Measurements from ENCODE around the gene SLC37A2. TPM values are rescaled to one million over a fixed set of nuclear protein-coding genes. Genes with fewer than 3 reads are reported as not detected.

SLC37A2 gene
- total RNA-seq, 1 experiment from 2014 or later: 5.1 TPM

GRCh38 chr11:125057693-125058016 lies 5.5 kb upstream of the SLC37A2 start:
- BruUV-seq (replicated peaks): no TSS peak
- DNase-seq (ENCODE audit: low read depth, low spot score) (no peak), ATAC-seq (no peak)
- ChIA-PET CTCF (no interaction called here), POLR2A (no interaction called here), RAD21 (ENCODE audit: low non-redundant PET in 1 of 2, low total read pairs in 2 of 2, uncharacterized antibody in 2 of 2, unreplicated experiment in 2 of 2) (no interaction called here)
- H3K9me3 ChIP-seq (ENCODE audit: control insufficient read depth in 1 of 2, insufficient read depth in 1 of 2, low read depth in 1 of 2, low read length in 2 of 2): no peaks in the 10 kb centered on the region
- no peak overlapping the region for H3K4me3 ChIP-seq (replicated peaks in 1 of 2; ENCODE audit: low read depth in 1 of 2, low read length in 2 of 2)
- H3K4me2 ChIP-seq (ENCODE audit: low read length): no peak overlapping the region
- H4K20me1 ChIP-seq (ENCODE audit: insufficient read depth): no peaks in the 10 kb centered on the region
- no peaks in the 10 kb centered on the region for H3K9me2 ChIP-seq (ENCODE audit: insufficient read depth)
- no peaks in the 10 kb centered on the region for H3K36me3 ChIP-seq (ENCODE audit: control insufficient read depth in 1 of 2, insufficient read depth in 2 of 2, low read length in 2 of 2)
- no peaks in the 10 kb centered on the region for H3K79me2 ChIP-seq (ENCODE audit: insufficient read depth, low read length)
- H2AFZ ChIP-seq (ENCODE audit: low read depth, low read length, poor library complexity, severe bottlenecking): no peak overlapping the region
- H3K27me3 ChIP-seq (ENCODE audit: insufficient read depth, low read length): no peaks in the 10 kb centered on the region
- H3K27ac ChIP-seq (ENCODE audit: low read depth, low read length): no peak overlapping the region
- intact Hi-C loops (cut with micrococcal nuclease): no loop called here
- TF ChIP-seq JUND (IDR thresholded peaks at IDR 0.05) (no peak), ELF1 (IDR thresholded peaks at IDR 0.05; ENCODE audit: borderline replicate concordance, low read depth) (no peak), CBX3 (IDR thresholded peaks at IDR 0.05; ENCODE audit: low read depth) (no peak), ATF3 (IDR thresholded peaks at IDR 0.05) (no peak), CEBPB (IDR thresholded peaks at IDR 0.05; ENCODE audit: low read depth) (no peak), EZH2 (IDR thresholded peaks at IDR 0.05) (no peak), CTCF (IDR thresholded peaks at IDR 0.05 in 2 of 3, conservative IDR thresholded peaks at IDR 0.05 in 1 of 3; ENCODE audit: borderline replicate concordance in 1 of 3, insufficient read depth in 1 of 3, low read depth in 2 of 3, low read length in 2 of 3) (no peak), EZH2phosphoT487 (IDR thresholded peaks at IDR 0.05; ENCODE audit: borderline replicate concordance) (no peak), EGR1 (IDR thresholded peaks at IDR 0.05; ENCODE audit: low read depth) (no peak)
- H3K4me1 ChIP-seq (ENCODE audit: control insufficient read depth in 1 of 2, insufficient read depth in 2 of 2, low read length in 2 of 2): peaks cover 0 to 12% of the 10 kb centered on the region in 2 experiments; a peak in 2 of 4 replicates
- no peak overlapping the region for H3K9ac ChIP-seq (ENCODE audit: low read length)

GRCh38 chr11:125061281-125061680 lies 1.8 kb upstream of the SLC37A2 start:
- ATAC-seq (no peak), DNase-seq (ENCODE audit: low read depth, low spot score) (no peak)
- intact Hi-C loops (cut with micrococcal nuclease): no loop called here
- Histone ChIP-seq H3K27ac (ENCODE audit: low read depth, low read length) (no peak overlapping the region), H3K9me2 (ENCODE audit: insufficient read depth) (no peaks in the 10 kb centered on the region), H3K9ac (ENCODE audit: low read length) (no peak overlapping the region), H2AFZ (ENCODE audit: low read depth, low read length, poor library complexity, severe bottlenecking) (no peak overlapping the region), H3K4me2 (ENCODE audit: low read length) (no peak overlapping the region), H3K79me2 (ENCODE audit: insufficient read depth, low read length) (no peaks in the 10 kb centered on the region), H3K36me3 (ENCODE audit: control insufficient read depth in 1 of 2, insufficient read depth in 2 of 2, low read length in 2 of 2) (no peaks in the 10 kb centered on the region), H3K4me3 (replicated peaks in 1 of 2; ENCODE audit: low read depth in 1 of 2, low read length in 2 of 2) (no peak overlapping the region), H3K27me3 (ENCODE audit: insufficient read depth, low read length) (no peaks in the 10 kb centered on the region), H3K9me3 (ENCODE audit: control insufficient read depth in 1 of 2, insufficient read depth in 1 of 2, low read depth in 1 of 2, low read length in 2 of 2) (no peaks in the 10 kb centered on the region), H4K20me1 (ENCODE audit: insufficient read depth) (no peaks in the 10 kb centered on the region), H3K4me1 (ENCODE audit: control insufficient read depth in 1 of 2, insufficient read depth in 2 of 2, low read length in 2 of 2) (peaks cover 0 to 25% of the 10 kb centered on the region in 2 experiments; a peak in 2 of 4 replicates)
- BruUV-seq (replicated peaks): no TSS peak
- ChIA-PET CTCF (no interaction called here), POLR2A (no interaction called here), RAD21 (ENCODE audit: low non-redundant PET in 1 of 2, low total read pairs in 2 of 2, uncharacterized antibody in 2 of 2, unreplicated experiment in 2 of 2) (no interaction called here)
- no peak for TF ChIP-seq CTCF (IDR thresholded peaks at IDR 0.05 in 2 of 3, conservative IDR thresholded peaks at IDR 0.05 in 1 of 3; ENCODE audit: borderline replicate concordance in 1 of 3, insufficient read depth in 1 of 3, low read depth in 2 of 3, low read length in 2 of 3)
- no peak for TF ChIP-seq SIN3A (IDR thresholded peaks at IDR 0.05; ENCODE audit: low read depth)
- no peak for TF ChIP-seq POLR2AphosphoS5 (IDR thresholded peaks at IDR 0.05; ENCODE audit: low read depth, low read length)
- TF ChIP-seq FOSL1 (IDR thresholded peaks at IDR 0.05; ENCODE audit: low read depth): no peak
- no peak for TF ChIP-seq ZNF274 (IDR thresholded peaks at IDR 0.05; ENCODE audit: low read depth, low read length)
- no peak for TF ChIP-seq EGR1 (IDR thresholded peaks at IDR 0.05; ENCODE audit: low read depth)
- TF ChIP-seq TCF7L2 (IDR thresholded peaks at IDR 0.05; ENCODE audit: borderline replicate concordance, extremely low read depth, insufficient read depth, insufficient read length): no peak
- no peak for TF ChIP-seq RAD21 (IDR thresholded peaks at IDR 0.05; ENCODE audit: low read depth)
- TF ChIP-seq POLR2A (IDR thresholded peaks at IDR 0.05; ENCODE audit: borderline replicate concordance, extremely low read depth, insufficient read depth, insufficient read length): no peak
- no peak for TF ChIP-seq SP1 (IDR thresholded peaks at IDR 0.05; ENCODE audit: low read depth)
- no peak for TF ChIP-seq ATF3 (IDR thresholded peaks at IDR 0.05)
- no peak for TF ChIP-seq ELF1 (IDR thresholded peaks at IDR 0.05; ENCODE audit: borderline replicate concordance, low read depth)
- no peak for TF ChIP-seq JUND (IDR thresholded peaks at IDR 0.05)

All from HCT116 (cell line).